Right lobe of liver (tissue), 4 donors: ENCODE measurements around the gene ARFGAP1.

Source experiments
- POLR2A ChIP-seq: fragments of 450-650 bp; IDR thresholded peaks from one replicate; pipeline ENCODE4 v1.6.1; 2017; ENCODE audit warnings: antibody characterized with exemption, mild to moderate bottlenecking
- TF ChIP-seq, protein P1 (sequence below), 4 donors: fragments of 200-600 bp in 3 of 4; fragments of 450-650 bp in 1 of 4; IDR thresholded peaks; one replicate each; pipeline versions ENCODE4 v1.5.1 to v1.8.0; 2016 to 2022; ENCODE audit warnings: antibody characterized with exemption in 4 of 4, mild to moderate bottlenecking in 2 of 4
- donor health status: DM: no; HTN: no; CAD: no.
- donor health status: DM: no; HTN: no; CAD: no.
- donor health status: DM: no; HTN: yes; CAD: no.

DNA sequence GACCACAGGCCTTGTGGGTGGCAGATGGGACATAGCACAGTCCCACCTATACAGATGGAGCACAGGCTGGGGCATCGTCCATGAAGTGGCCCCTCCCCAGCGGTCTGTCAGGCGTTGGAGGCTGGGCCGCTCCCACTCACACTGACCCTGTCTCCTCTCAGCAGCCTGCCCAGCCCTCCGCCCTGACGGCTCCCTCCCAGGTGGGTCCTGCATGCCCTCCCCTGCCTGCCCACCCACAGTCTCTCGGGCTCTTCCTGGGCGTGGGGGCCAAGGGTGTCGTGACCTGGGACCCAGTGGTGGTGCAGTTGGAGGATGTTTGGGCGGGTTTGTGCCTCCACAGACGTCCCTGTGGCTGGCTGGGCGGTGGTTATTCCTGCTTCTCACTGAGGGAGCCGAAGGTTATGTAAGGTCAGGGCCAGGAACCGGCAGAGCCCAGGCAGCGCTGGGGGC is 42.7 kb downstream of the ARFGAP1 start:
- TF ChIP-seq, protein P1, sequence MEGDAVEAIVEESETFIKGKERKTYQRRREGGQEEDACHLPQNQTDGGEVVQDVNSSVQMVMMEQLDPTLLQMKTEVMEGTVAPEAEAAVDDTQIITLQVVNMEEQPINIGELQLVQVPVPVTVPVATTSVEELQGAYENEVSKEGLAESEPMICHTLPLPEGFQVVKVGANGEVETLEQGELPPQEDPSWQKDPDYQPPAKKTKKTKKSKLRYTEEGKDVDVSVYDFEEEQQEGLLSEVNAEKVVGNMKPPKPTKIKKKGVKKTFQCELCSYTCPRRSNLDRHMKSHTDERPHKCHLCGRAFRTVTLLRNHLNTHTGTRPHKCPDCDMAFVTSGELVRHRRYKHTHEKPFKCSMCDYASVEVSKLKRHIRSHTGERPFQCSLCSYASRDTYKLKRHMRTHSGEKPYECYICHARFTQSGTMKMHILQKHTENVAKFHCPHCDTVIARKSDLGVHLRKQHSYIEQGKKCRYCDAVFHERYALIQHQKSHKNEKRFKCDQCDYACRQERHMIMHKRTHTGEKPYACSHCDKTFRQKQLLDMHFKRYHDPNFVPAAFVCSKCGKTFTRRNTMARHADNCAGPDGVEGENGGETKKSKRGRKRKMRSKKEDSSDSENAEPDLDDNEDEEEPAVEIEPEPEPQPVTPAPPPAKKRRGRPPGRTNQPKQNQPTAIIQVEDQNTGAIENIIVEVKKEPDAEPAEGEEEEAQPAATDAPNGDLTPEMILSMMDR (IDR thresholded peaks at IDR 0.05): no peak
- no peak for TF ChIP-seq POLR2A
